ENCODE measurements around the gene FOXD4L5.
"Not testable (repeated sequence)": the region's sequence is repeated elsewhere in the genome, so short reads cannot be mapped to it uniquely, and the experiment has no call there.

The FOXD4L5 gene

GRCh38 chr9:65285109-65285508, at the start of gene FOXD4L5:
Gene FOXD4L5 (minus strand): TSS chr9:65285209. CDS start chr9:65284377, 832 bp downstream.
- DNase-seq (ENCODE audit: low spot score) = not testable (repeated sequence)

- not testable (repeated sequence) for DNase-seq (ENCODE audit: low spot score)
Observed at GRCh38 chr9:65283943-65284342, 1.1 kb downstream of the FOXD4L5 start.

- DNase-seq (ENCODE audit: low spot score) = not testable (repeated sequence)
Observed at GRCh38 chr9:65282976-65283375, 2.0 kb downstream of the FOXD4L5 start.
